NCI-H187 (cell line): ENCODE data around the gene BLNK.
"Not testable (repeated sequence)": the region's sequence is repeated elsewhere in the genome, so short reads cannot be mapped to it uniquely, and the experiment has no call there.

ENCODE experiments used
- DNase-seq, 2 experiments: peaks; one replicate each; lab custom pipeline; 2025; lab: John Stamatoyannopoulos, UW

Gene BLNK

DNA sequence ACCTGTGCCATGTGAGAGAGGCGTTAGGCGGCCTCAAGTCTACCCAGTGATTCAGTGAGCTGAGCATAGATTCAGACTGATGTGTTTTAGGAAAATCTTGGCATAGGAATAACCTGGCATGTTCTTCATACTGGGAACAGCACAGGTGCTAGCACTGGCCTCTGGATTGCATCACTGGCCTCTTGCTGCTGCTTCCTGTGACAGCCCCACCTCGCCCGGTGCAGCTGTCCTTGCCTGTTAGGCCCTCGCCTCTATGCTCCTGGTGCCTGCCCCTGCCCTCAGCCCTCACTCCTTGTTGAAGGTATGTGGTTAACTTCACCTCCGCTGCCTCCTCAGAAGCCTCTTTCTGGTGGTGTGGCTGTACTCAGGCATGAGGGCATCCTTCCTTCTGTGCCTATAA lies 46.2 kb downstream of the BLNK start:
- no peak for DNase-seq

DNA sequence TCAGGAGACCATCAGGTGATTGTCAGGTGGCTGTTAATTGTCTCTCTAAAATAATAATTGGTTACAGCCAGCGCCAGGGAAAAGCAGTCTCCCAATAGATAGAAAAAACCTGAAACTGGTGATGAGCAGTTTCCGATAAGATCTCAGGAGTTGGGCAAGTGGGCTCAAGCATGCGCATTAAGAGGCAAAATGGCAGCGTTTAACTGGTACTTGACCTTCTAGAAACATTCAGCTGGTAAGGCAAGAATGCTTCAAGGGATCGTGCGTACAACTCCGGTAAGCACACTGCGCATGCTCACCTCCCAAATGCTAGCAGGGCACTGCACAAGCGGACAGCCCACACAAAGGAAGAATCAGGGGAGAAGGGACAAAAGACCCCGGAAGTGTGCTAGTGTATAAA lies 48.5 kb downstream of the BLNK start:
- no peak for DNase-seq

DNA sequence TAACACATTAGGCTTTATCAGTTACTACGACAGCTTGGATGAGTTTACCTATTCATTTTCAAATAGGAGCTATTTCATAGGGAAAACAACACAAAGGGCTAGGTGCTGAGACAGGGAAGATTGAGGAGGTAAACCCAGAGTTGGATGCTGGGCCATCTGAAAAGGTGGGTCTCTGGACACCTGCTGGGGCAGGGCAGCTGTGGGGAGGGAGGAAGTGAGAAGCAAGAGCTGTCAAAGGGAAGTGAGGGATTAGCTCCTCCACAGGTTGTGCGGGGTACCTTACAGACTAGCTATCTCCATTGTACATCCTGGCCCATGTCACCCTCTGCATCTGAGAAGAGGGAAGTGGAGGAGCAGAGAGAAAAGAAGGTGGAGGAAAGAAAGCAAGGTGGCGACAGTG lies 48.9 kb downstream of the BLNK start:
- DNase-seq: no peak

DNA sequence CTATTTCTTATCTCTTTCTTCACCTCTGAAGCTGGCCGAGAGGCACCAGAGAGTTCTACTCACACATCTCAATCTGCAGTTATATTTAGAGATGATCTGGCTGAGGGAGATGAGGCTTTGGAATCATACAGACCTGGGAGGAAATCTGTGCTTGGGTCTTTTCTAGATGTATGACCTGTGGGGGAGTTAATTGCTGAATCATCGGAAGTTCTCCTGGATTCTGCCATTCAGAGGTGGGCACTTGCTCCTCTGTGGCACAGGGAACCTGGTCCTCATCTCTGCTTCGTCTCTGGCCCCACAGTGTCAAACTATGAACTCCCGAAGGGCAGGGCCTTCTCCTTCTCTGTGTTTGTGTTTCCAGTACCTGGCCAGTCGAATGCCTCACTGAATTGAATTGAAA lies 52.5 kb downstream of the BLNK start:
- no peak for DNase-seq

DNA sequence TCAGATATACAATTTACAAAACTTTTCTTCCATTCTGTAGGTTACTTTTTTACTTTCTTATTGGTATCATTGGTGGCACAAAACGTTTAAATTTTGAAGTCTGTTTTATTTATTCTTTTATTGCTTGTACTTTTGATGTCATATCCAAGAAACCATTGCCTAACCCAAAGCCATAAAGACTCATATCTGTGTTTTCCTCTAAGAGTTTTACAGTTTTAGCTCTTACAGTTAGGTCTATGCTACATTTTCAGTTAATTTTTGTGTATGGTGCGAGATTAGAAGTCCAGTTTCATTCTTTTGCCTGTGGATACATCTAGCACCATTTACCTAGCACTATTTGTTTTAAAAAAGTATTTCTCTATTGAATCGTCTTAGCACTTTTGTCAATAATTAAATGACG lies 53.7 kb downstream of the BLNK start:
- no peak for DNase-seq

DNA sequence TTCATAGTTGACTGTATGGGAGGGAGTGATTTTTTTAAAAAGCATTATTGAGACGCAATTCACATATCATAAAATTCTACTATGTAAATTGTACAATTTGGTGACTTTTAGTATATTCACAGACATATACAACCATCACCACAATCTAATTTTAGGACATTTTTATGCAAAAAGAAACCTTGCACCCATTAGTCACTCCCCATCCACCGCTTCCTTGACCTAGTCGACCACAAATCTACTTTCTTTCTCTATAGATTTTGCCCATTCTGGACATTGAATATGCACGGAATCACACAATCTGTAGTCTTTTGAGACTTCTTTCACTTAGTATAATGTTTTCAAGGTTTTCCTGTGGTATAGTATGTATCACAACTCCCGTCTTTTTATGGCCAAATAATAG lies 54.6 kb downstream of the BLNK start:
- DNase-seq: no peak

DNA sequence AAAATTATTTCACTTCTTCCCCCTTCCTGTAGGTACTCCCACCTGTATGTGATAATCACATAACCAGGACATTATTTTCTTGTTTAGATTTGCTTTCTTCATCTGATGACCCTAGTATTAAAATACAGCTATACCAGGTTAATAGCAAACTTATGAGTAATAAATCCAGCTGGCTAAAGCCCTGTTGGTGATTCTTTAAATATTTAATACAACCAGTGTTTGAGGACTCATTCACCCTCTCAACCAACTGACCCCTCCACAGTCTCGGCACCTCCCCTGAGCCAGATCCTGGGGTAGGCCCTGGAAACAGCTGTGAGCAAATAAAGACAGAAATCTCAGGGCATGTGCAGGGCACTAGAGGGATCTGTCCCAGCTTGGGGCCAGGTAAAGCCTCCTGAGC lies 58.5 kb downstream of the BLNK start:
- no peak for DNase-seq

DNA sequence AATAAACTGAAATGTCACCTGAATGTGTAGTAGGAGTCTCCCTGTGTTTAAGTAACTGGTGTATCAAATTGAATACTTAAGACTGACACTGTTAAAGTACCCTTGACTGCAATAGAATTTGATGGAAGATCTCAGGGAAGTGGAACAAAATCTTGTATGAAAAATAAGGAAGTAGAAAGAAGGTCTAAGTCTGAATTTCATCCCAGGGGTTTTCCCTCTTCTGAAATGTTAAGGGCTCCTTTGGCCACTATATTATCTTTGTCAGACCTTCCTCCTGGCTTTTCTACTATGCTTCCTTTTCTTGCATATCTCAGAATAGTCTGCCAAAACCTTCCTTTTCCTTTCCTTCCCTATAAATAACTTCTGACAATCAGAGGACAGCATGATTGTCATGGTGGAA lies 59.6 kb downstream of the BLNK start:
- DNase-seq: no peak

DNA sequence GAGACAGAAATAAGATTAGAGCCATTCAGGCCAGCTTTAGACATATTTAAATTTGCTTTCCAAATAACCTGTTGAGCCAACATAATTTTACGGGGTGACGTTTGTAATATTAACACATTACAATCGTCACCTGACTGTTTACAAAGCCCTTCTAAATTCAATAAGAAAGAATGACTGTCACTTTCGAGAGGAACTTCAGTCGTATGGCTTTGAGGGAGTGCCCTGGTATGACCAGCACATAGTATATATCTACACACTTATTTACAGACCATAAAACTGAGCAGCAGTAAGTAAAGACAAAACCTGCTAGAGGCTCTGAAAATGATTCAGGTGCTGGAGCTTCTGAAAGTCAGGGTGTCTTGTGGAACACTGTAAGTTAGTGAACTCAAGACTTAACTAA lies 62.4 kb downstream of the BLNK start:
- DNase-seq: no peak

DNA sequence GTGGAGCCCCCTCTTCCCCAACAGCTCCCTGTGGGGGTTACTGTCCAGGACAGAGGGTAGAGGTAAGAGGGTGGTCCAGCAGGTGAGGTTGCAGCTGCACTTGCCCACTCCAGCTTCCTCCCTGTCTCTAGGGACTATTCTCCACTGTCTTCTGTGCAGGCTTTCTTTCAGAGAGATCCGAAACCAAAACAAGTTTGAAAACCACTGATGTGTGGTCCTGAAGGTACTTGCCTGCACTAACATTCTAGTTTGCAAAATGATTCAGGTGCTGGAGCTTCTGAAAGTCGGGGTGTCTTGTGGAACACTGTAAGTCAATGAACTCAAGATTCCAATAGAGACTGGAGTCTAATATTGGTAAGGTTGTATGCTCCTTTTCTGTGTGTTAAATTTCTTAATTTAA lies 63.1 kb downstream of the BLNK start:
- DNase-seq: no peak

DNA sequence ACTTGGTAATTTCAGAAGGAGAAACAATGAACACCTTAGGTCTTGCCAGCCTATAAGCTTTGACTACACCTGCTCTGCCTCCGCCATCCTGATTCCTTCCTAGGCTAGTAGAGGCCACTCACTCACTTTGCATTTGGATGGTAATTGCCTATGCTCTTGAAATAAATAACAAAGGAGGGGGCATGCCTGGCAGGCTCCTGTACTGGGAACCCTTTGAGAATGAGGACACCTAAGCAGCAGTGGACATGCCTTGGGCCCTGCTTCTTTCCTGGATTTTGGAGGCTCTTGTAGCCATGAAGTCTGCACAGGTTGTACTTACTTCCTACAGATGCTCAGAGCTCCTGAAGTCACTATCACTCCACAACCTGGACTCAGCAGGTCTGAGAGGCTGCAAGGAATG lies 65.8 kb downstream of the BLNK start:
- DNase-seq: no peak

DNA sequence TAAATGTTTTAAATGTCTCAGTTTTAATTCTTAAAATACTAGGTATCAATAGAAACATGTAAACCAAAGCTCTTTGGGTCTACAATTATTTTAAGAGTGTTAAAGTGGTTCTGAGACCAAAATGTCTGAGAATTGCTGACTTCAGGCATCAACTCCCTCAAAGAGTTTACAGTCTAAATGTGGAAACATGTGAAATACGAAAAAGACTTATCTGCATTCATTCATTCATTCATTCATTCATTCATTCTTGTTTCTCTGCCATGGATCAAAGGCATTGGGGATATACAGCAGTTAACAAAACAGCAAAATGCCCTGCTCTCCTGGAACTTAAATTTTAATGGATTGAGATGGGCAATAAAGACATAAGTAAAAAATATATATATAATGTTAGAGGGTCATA lies 69.8 kb downstream of the BLNK start:
- DNase-seq: no peak

DNA sequence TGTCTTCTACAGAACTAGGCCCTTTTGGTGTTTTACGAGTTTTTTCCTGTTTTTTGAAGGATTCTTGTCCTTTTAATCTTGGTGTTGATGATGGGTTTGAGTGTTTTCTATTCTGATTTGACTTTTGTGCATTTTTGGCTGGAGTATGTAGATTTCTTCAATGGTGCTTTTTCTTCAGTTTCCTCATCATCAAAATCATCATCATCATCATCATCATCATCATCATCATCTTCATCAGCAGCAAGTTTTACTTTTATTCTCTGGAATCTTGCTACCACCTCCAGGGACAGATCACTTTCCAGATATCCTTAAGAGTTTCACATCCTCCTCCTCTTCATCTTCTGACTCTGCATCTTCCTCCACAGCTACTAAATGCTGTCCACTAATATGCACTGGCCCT lies 81.9 kb downstream of the BLNK start:
- DNase-seq: not testable (repeated sequence)

DNA sequence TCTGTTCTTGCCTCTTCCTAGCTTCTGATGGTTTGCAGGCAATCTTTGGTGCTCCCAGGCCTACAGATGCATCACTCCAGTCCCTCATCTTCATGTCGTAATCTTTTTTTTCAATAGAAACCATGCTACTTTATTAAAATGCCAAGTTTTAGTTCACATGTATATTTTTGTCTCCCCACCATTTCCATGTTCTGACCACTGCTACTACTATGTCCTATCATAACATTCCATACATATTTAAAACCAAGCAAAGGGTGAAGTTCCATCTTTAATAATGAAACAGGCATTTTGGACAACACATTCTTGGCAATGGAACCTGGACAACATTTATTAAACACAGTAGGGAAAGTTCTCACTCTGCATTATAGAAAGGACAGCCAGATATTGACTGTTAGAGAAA lies 82.5 kb downstream of the BLNK start:
- DNase-seq: no peak

DNA sequence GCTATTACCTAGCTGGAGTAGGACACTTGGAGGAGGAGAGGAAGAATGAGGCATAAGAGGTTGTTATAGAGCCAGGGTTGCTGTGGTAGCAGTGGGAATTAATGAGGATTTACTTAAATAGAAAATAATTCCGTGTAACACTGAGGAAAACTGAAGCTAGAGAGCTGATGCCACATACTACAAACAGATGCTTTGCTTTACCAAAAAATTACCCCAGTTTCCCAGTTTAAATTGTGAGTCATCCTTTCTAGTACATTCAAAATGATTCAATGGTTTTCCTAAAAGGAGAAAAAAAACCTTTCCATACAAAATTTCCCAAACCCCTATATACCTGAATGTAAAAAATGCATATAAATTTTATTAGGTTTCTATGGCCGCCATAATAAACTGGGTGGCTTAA lies 82.9 kb downstream of the BLNK start:
- no peak for DNase-seq

DNA sequence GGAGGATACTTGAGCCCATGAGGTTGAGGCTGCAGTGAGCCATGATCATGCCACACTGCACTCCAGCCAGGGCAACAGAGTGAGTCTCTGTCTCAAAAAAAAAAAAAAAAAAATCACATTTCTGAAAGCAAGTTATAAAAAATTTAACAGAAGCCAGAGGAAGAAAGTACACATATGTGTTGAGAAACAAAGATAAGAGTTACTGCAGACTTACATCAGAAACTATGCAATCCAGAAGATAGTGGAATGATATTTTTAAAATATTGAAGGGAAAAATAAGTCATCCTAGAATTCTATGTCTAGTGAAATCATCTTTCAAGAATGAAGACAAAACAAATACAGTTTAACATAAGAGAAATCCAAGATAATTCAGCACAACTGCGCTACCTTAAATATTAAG lies 94.4 kb downstream of the BLNK start:
- DNase-seq: no peak

DNA sequence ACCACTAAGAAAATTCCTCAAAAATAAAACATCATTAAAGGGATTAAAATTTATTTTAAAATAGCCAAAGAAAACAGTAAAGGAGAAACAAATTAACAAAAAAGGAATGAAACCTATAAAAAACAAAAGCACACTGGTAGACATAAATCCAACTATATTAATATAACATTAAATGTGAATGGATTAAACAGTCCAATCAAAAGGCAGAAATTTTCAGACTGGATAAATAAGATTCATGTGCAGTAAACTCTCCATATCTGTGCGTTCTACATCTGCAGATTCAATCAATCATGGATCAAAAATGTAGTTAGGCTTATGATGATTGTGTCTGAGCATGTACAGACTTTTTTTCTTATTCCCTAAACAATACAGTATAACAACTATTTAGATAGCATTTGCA lies 98.7 kb downstream of the BLNK start:
- DNase-seq: no peak

DNA sequence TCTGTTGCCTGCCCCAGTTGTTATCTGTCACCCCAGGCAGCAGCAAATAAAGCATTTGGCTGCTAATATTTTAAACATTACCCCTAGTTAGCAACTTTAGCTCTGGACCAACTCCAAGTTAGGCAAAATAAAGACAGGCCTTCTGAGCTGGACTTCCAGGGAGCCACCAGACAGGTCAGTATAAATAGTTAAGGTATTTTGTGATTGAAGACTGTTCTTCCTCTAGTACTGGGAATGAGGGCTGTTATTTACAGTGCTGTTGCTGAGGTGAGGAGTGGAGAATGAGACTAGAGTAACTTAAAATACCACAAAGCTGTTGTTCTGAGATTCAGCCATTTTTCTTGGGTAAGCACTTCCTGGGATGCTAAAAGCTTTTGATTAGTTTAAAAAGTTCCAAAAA lies 101.1 kb downstream of the BLNK start:
- no peak for DNase-seq

DNA sequence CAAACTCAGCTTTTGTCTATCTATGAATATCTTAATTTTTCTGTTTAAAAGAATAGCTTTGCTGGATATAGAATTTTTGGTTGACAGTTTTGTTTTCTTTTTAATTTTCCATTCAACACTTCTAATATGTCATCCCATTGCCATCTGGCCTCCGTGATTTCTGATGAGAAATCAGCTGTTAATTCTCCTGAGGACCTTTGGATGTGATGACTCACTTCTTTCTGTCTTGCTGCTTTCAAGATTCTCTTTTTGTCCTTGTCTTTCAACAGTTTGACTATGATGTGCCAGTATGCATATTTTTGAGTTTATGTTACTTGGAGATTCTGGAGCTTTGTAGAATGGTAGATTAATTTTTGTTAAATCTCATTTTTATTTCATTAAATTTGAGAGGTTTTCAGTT lies 102.8 kb downstream of the BLNK start:
- no peak for DNase-seq

DNA sequence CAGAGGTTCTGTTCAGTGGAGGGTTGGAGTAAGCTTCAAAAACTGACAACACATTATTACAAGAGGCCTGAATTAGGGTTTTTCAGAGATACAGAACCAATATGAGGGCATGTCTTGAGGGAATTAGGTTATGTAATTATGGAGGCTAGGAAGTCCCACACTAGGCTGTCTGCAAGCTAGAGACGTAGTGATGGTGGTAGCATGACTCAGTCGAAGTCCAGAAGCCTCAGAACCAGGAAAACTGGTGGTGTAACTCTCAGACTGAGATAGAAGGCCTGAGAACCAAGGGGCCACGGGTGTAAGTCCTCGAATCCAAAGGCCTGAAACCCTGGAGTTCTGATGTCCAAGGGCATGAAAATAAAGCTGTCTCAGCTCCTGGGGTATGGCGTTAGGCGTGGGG lies 105.6 kb downstream of the BLNK start:
- DNase-seq: no peak

DNA sequence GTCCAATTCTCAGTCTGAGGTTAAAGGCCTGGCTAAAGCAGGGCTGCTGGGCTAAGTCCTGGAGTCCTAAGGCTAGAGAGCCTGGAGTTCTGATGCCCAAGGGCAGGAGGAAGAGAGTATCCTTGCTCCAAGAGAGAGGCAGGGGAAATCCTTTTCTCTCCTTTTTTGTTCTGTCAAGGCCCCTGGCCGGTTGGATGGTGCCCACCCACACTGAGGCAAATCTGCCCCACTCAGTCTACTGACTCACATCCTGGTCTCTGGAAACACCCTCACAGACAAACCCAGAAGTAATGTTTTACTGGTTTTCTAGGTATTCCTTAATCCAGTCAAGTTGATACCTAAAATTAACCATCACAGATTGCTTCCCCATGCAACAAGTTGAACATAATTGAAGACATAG lies 118.3 kb downstream of the BLNK start:
- DNase-seq: no peak

DNA sequence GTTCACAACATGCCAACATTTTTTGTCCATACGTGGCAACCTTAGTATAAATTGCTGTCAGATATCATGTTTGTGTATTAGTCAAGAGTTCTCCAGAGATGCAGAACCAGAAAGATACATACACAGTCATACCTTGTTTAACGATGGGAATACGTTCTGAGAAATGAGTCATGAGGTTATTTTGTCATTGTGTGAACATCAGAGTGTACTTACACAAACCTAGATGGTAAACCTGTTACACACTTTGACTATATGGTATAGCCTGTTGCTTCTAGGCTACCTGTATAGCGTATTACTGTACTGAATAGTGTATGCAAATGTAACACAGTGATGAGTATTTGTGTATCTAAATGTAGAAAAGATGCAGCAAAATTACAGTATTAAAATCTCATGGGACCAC lies 118.9 kb downstream of the BLNK start:
- no peak for DNase-seq
